NCI-H1436 (cell line): ENCODE results near the gene KRTAP20-4.

Experiments
- DNase-seq: peaks from one replicate; lab custom pipeline; 2025; lab: John Stamatoyannopoulos, UW

KRTAP20-4 gene

DNA sequence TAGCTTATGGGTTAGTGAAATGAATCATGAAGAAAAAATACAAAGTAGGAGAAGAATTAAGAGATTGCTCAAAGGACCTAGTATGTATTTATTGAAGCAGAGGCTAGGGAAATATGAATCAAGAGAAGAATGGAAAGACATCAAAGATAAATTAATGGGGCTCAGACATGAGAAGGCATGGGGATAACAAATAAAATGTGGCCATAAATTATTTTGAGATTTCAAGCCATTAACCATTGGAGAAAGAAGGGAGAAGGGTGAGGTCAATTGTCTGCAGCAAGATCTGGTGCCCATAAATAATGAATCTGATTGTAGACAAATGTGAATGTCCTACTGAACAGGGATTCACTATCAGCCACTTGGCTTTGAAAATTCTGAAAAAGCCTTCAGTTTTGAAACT is 32.5 kb downstream of the KRTAP20-4 start:
- DNase-seq, result no peak

DNA sequence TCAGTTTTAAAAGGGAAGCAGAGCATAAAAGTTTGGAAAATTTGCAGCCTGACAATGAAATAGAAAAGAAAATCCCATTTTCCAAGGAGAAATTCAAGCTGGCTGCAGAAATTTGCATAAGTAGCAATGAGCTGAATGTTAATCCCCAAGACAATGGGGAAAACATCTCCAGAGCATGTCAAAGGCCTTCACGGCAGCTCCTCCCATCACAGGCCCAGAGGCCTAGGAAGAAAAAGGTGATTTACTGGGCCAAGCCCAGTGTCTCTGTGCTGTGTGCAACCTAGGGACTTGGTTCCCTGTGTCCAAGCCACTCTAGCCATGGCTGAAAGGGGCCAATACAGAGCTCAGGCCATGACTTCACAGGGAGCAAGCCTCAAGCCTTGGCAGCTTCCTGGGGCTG is 48.3 kb downstream of the KRTAP20-4 start:
- no peak for DNase-seq
